Loucy (cell line): ENCODE results near the gene SH3BP1.

ENCODE experiments used
- H2AFZ ChIP-seq: fragments of 200-600 bp; sonication (generic); 2 replicates; pipeline ENCODE4 v1.6.0; 2016; ENCODE audit warnings: antibody characterized with exemption, mild to moderate bottlenecking, low read length, moderate library complexity
- H3F3A ChIP-seq: fragments of 200-600 bp; 2 replicates; pipeline ENCODE4 v1.6.0; 2016; ENCODE audit warnings: antibody characterized with exemption, low read depth, mild to moderate bottlenecking
- H3K27me3 ChIP-seq: fragments of 200-600 bp; sonication (generic); 2 replicates; pipeline ENCODE4 v1.6.1; 2014; ENCODE audit warnings: low read length, mild to moderate bottlenecking; ENCODE audit not compliant: insufficient read depth, poor library complexity, severe bottlenecking
- H3K36me3 ChIP-seq: fragments of 200-600 bp; sonication (generic); 2 replicates; pipeline ENCODE4 v1.6.1; 2016; ENCODE audit warnings: low read length; ENCODE audit not compliant: insufficient read depth
- H3K4me1 ChIP-seq: fragments of 200-600 bp; sonication (generic); 2 replicates; pipeline ENCODE4 v1.5.1; 2014; ENCODE audit warnings: low read length, mild to moderate bottlenecking; ENCODE audit not compliant: insufficient read depth, poor library complexity, severe bottlenecking
- H3K4me2 ChIP-seq: fragments of 200-600 bp; sonication (generic); 2 replicates; pipeline ENCODE4 v1.6.0; 2014; ENCODE audit warnings: antibody characterized with exemption, low read length, low read depth, mild to moderate bottlenecking; ENCODE audit not compliant: poor library complexity, severe bottlenecking
- H3K4me3 ChIP-seq: fragments of 200-600 bp; sonication (generic); 2 replicates; pipeline ENCODE4 v1.5.1; 2014; ENCODE audit warnings: low read length, mild to moderate bottlenecking, mixed read lengths; ENCODE audit not compliant: poor library complexity, severe bottlenecking
- H3K79me2 ChIP-seq: fragments of 200-600 bp; sonication (generic); 2 replicates; pipeline ENCODE4 v1.6.1; 2014; ENCODE audit warnings: low read length; ENCODE audit not compliant: insufficient read depth
- H3K9ac ChIP-seq: fragments of 200-600 bp; sonication (generic); 2 replicates; pipeline ENCODE4 v1.6.0; 2014; ENCODE audit warnings: mild to moderate bottlenecking, low read depth, low read length, moderate library complexity; ENCODE audit not compliant: poor library complexity, severe bottlenecking
- H3K9me2 ChIP-seq: fragments of 200-600 bp; sonication (generic); replicated peaks from 2 replicates; pipeline ENCODE4 v1.6.1; 2016; ENCODE audit warnings: low read depth, low read length, mixed read lengths
- H3K9me3 ChIP-seq: fragments of 200-600 bp; sonication (generic); 2 replicates; pipeline ENCODE4 v1.6.1; 2014; ENCODE audit warnings: mild to moderate bottlenecking, antibody characterized with exemption, low read length, low read depth; ENCODE audit not compliant: insufficient read depth
- H4K20me1 ChIP-seq: fragments of 200-600 bp; sonication (generic); 2 replicates; pipeline ENCODE4 v1.6.0; 2014; ENCODE audit warnings: antibody characterized with exemption, low read length, mild to moderate bottlenecking; ENCODE audit not compliant: insufficient read depth, poor library complexity, severe bottlenecking
- CTCF ChIP-seq: fragments of 200-600 bp; sonication (generic); conservative IDR thresholded peaks from 2 replicates; pipeline ENCODE4 v1.5.1; 2014; ENCODE audit warnings: mild to moderate bottlenecking, antibody characterized with exemption, low read length
- EZH2phosphoT487 ChIP-seq: fragments of 200-600 bp; IDR thresholded peaks from 2 replicates; pipeline ENCODE4 v1.6.1; 2018; ENCODE audit warnings: antibody characterized with exemption, mild to moderate bottlenecking, moderate library complexity, borderline replicate concordance

The SH3BP1 gene

GRCh38 chr22:37669586-37669985 lies 30.1 kb downstream of the SH3BP1 start:
- no peaks in the 10 kb centered on the region for H3F3A ChIP-seq
- no peak for TF ChIP-seq EZH2phosphoT487
- TF ChIP-seq CTCF: no peak
- no peak overlapping the region for H3K9ac ChIP-seq
- H3K4me3 ChIP-seq: no peak overlapping the region
- H3K9me3 ChIP-seq: no peaks in the 10 kb centered on the region
- H3K79me2 ChIP-seq: peaks cover 45% of the 10 kb centered on the region
- H3K27me3 ChIP-seq: no peaks in the 10 kb centered on the region
- H2AFZ ChIP-seq: no peak overlapping the region
- peaks cover 16% of the 10 kb centered on the region for H4K20me1 ChIP-seq
- H3K36me3 ChIP-seq: peaks cover 28% of the 10 kb centered on the region; the same call in 1 of the 2 replicates
- H3K4me1 ChIP-seq: peaks cover 26% of the 10 kb centered on the region
- no peaks in the 10 kb centered on the region for H3K9me2 ChIP-seq
- H3K4me2 ChIP-seq: no peak overlapping the region

GRCh38 chr22:37672206-37672919 lies 32.9 kb downstream of the SH3BP1 start:
- TF ChIP-seq CTCF (no peak; the same call in 1 of the 2 replicates), EZH2phosphoT487 (no peak)
- no peaks in the 10 kb centered on the region for H3K9me2 ChIP-seq
- no peaks in the 10 kb centered on the region for H3K27me3 ChIP-seq
- peaks cover 29% of the 10 kb centered on the region for H3K4me1 ChIP-seq
- no peaks in the 10 kb centered on the region for H3K9me3 ChIP-seq
- no peak overlapping the region for H3K4me3 ChIP-seq
- H3F3A ChIP-seq: 0 out of 2 replicates have a peak, but pooled peaks cover 7% of the 10 kb centered on the region
- H3K4me2 ChIP-seq: peak overlapping the region; percentile 27
- H4K20me1 ChIP-seq: peaks cover under 1% of the 10 kb centered on the region
- peaks cover 3% of the 10 kb centered on the region; the same call in 1 of the 2 replicates for H3K36me3 ChIP-seq
- H3K79me2 ChIP-seq: peaks cover 41% of the 10 kb centered on the region
- no peak overlapping the region for H2AFZ ChIP-seq
- peak overlapping the region; percentile 42 for H3K9ac ChIP-seq

- Histone ChIP-seq H3K9me3 (no peaks in the 10 kb centered on the region), H3K36me3 (peaks cover 2% of the 10 kb centered on the region; the same call in 1 of the 2 replicates), H4K20me1 (peaks cover 6% of the 10 kb centered on the region), H3K9me2 (no peaks in the 10 kb centered on the region), H3K4me1 (peaks cover 31% of the 10 kb centered on the region), H2AFZ (no peak overlapping the region), H3F3A (0 out of 2 replicates have a peak, but pooled peaks cover 9% of the 10 kb centered on the region), H3K4me2 (peak overlapping the region; percentile 27), H3K9ac (peak overlapping the region; percentile 42), H3K4me3 (no peak overlapping the region), H3K27me3 (no peaks in the 10 kb centered on the region), H3K79me2 (peaks cover 45% of the 10 kb centered on the region)
- TF ChIP-seq CTCF (no peak), EZH2phosphoT487 (no peak)
These were observed 33.5 kb downstream of the SH3BP1 start for GRCh38 chr22:37672920-37673455.
